Stimulated activated CD8-positive, alpha-beta memory T cell treated with anti-CD3 and anti-CD28 coated beads, Interleukin-7, amount 100 ng/mL, for 48 hours (primary cell): ENCODE data around the gene TMCC2.

Experiments
- DNase-seq, 2 donors: peaks; one replicate each; pipeline ENCODE4 v3.0.0-alpha.2; 2020; ENCODE audit warnings: low read depth in 1 of 2; ENCODE audit errors: extremely low read depth in 1 of 2

Gene TMCC2

GRCh38 chr1:205319081-205320018 lies 91.6 kb downstream of the TMCC2 start:
- no peak for DNase-seq

- peak; percentile 62 to 70 for DNase-seq
Measured at GRCh38 chr1:205321162-205321958, 93.6 kb downstream of the TMCC2 start, which contains the start of gene NUAK2. NUAK2 (minus strand) TSS chr1:205321745; CDS start chr1:205321628, 117 bp downstream.

- DNase-seq: no peak
Measured at GRCh38 chr1:205321959-205322283, 94.2 kb downstream of the TMCC2 start.
